ENCODE data around the gene TRABD2B.

TRABD2B gene

DNA sequence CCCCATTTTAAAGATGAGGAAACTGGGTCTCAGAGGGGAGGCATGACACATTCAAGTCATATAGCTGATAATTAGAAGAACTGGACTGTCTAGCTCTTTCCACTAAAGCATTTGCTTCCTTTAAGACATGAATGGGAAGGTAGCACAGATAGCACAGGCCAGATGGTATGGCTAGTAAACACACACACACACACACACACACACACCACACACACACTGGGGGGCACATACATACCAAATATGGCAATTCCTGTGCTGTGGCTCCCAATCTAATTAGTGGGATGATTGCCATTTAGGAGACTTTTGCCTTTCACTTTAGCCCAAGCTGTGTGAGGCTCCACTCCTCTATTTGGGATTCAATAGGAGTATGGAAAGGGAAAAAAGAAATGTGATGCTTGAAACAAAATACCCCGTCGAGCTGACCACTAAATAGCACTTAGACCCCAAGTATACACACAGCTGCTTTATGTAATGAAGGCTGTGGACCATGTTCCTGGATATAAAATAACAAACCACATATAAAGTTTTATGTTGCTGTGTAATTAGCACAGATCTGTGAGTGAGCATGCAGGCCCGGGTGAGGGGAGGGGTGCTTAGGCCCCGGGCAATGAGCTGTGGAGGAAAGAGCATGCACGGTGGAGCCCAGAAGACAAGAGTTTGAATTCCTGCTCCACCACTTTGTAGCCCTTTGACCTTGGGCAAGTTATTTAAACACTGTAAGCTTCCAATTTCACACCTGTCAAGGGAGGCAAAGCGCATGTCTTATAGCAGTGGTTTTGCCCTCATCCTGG, 6.8 kb upstream of the TRABD2B start:
- TF ChIP-seq RAD21 (IDR thresholded peaks at IDR 0.05; ENCODE audit: low read depth) (no peak), ZBTB7A (IDR thresholded peaks at IDR 0.05; ENCODE audit: low read depth) (no peak), EP300 (IDR thresholded peaks at IDR 0.05; ENCODE audit: borderline replicate concordance) (no peak), EGR1 (IDR thresholded peaks at IDR 0.05) (no peak), TEAD4 (IDR thresholded peaks at IDR 0.05) (no peak)

DNA sequence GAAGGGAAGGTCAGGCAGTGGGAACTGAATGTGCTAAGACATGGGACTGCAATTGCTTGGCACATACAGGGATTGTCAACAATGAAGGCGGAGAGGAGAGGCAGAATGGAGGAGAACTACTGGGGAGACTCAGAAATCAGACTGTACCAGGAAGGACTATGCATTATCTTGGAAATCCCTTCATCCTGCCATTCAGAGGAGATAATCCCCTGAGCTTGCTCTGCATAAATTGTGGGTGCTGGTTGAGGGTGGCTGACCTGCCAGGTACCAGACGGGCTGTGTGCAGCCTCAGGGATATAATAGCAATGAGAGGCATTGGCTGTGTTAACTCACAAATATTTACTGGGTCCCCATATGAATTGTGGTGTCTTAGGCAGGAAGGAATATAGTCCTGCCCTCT, 5.0 kb upstream of the TRABD2B start:
- TF ChIP-seq NFIC (IDR thresholded peaks at IDR 0.05) (no peak), TEAD4 (IDR thresholded peaks at IDR 0.05) (no peak), YY1 (IDR thresholded peaks at IDR 0.05; ENCODE audit: low read depth) (no peak), TCF12 (IDR thresholded peaks at IDR 0.05; ENCODE audit: low read depth) (no peak), CREB1 (IDR thresholded peaks at IDR 0.05; ENCODE audit: low read depth) (no peak), TAF1 (IDR thresholded peaks at IDR 0.05; ENCODE audit: low read depth) (no peak)
- TF ChIP-seq, protein P1, sequence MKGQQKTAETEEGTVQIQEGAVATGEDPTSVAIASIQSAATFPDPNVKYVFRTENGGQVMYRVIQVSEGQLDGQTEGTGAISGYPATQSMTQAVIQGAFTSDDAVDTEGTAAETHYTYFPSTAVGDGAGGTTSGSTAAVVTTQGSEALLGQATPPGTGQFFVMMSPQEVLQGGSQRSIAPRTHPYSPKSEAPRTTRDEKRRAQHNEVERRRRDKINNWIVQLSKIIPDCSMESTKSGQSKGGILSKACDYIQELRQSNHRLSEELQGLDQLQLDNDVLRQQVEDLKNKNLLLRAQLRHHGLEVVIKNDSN (IDR thresholded peaks at IDR 0.05) = no peak
- TF ChIP-seq, protein P2, sequence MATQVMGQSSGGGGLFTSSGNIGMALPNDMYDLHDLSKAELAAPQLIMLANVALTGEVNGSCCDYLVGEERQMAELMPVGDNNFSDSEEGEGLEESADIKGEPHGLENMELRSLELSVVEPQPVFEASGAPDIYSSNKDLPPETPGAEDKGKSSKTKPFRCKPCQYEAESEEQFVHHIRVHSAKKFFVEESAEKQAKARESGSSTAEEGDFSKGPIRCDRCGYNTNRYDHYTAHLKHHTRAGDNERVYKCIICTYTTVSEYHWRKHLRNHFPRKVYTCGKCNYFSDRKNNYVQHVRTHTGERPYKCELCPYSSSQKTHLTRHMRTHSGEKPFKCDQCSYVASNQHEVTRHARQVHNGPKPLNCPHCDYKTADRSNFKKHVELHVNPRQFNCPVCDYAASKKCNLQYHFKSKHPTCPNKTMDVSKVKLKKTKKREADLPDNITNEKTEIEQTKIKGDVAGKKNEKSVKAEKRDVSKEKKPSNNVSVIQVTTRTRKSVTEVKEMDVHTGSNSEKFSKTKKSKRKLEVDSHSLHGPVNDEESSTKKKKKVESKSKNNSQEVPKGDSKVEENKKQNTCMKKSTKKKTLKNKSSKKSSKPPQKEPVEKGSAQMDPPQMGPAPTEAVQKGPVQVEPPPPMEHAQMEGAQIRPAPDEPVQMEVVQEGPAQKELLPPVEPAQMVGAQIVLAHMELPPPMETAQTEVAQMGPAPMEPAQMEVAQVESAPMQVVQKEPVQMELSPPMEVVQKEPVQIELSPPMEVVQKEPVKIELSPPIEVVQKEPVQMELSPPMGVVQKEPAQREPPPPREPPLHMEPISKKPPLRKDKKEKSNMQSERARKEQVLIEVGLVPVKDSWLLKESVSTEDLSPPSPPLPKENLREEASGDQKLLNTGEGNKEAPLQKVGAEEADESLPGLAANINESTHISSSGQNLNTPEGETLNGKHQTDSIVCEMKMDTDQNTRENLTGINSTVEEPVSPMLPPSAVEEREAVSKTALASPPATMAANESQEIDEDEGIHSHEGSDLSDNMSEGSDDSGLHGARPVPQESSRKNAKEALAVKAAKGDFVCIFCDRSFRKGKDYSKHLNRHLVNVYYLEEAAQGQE (IDR thresholded peaks at IDR 0.05; ENCODE audit: low read depth) = no peak

DNA sequence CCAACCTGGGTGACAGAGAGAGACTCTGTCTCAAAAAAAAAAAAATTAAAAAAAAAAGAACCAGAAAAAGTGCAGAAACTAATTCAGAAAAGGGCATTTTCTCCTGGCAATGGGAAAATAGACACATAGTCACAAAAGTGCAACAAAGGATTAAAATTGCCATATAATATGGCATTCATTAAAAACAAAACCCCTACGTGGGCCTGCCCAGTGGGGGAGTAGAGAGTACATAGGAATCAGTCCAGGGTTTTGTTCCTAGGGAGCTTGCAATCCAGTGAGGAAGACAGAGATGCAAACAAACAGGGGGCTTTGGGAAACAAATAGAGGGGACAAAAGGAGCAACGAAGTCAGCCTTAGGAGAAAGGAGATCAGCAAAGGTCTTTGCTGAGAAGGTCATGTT, 4.5 kb upstream of the TRABD2B start:
- no peak for TF ChIP-seq TCF12 (IDR thresholded peaks at IDR 0.05; ENCODE audit: low read depth)
- TF ChIP-seq RAD21 (IDR thresholded peaks at IDR 0.05; ENCODE audit: low read depth) = no peak
- TF ChIP-seq EP300 (IDR thresholded peaks at IDR 0.05; ENCODE audit: borderline replicate concordance) = no peak
- no peak for TF ChIP-seq CREB1 (IDR thresholded peaks at IDR 0.05; ENCODE audit: low read depth)
- no peak for TF ChIP-seq EGR1 (IDR thresholded peaks at IDR 0.05)
- no peak for TF ChIP-seq FOXM1 (IDR thresholded peaks at IDR 0.05; ENCODE audit: borderline replicate concordance, low read depth)
- TF ChIP-seq, protein P3, sequence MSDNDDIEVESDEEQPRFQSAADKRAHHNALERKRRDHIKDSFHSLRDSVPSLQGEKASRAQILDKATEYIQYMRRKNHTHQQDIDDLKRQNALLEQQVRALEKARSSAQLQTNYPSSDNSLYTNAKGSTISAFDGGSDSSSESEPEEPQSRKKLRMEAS (IDR thresholded peaks at IDR 0.05) = no peak
- no peak for TF ChIP-seq TEAD4 (IDR thresholded peaks at IDR 0.05)
- no peak for TF ChIP-seq ZBTB7A (IDR thresholded peaks at IDR 0.05; ENCODE audit: low read depth)
- TF ChIP-seq YY1 (IDR thresholded peaks at IDR 0.05; ENCODE audit: low read depth) = no peak
- no peak for TF ChIP-seq CEBPB (IDR thresholded peaks at IDR 0.05)
- no peak for TF ChIP-seq NFIC (IDR thresholded peaks at IDR 0.05)

DNA sequence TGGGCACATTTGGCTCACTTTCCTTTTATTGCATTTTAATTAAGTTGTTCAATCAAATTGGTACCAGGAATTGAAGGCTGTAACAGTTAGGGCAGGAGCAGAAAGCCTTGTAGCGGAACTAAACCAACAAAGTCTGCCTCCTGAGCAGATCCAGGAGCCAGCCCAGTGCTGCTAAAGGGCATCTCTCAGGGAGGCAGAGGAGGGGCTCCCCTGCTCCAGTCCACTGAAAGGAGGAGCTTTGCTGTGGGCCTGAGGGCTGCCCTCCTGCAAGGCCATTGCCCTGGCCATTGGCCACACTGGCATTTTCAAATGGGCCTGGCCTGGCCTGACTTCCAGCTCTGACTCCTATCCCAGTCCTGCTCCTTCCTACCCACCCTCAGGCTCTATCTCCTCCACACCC, 3.7 kb upstream of the TRABD2B start:
- TF ChIP-seq EP300 (IDR thresholded peaks at IDR 0.05; ENCODE audit: borderline replicate concordance) (no peak), CEBPB (IDR thresholded peaks at IDR 0.05) (no peak), FOXM1 (IDR thresholded peaks at IDR 0.05; ENCODE audit: borderline replicate concordance, low read depth) (no peak), TCF12 (IDR thresholded peaks at IDR 0.05; ENCODE audit: low read depth) (no peak), YY1 (IDR thresholded peaks at IDR 0.05; ENCODE audit: low read depth) (no peak), EGR1 (IDR thresholded peaks at IDR 0.05) (no peak), CREB1 (IDR thresholded peaks at IDR 0.05; ENCODE audit: low read depth) (no peak), TAF1 (IDR thresholded peaks at IDR 0.05; ENCODE audit: low read depth) (no peak)
- TF ChIP-seq, protein P1 (IDR thresholded peaks at IDR 0.05) = no peak

DNA sequence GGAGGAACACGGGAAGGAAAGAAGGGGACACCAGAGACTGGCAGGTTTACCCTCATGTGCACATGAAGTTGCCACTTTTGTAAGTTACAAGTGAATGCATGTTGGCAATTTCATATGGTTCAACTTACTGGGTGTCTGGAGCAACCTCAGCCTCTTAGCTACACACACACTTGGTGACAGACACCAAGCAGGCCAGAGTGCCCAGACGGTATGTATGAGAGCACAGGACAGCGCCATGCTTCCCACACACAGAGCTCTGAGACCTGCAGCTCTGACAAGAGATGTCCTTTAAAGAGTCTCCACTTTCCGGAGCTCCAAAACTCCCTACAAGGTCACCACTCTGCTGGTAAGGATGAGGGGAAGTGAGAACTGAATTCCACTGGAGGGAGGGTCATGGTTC, 1.9 kb upstream of the TRABD2B start:
- TF ChIP-seq NFIC (IDR thresholded peaks at IDR 0.05) (no peak), YY1 (IDR thresholded peaks at IDR 0.05; ENCODE audit: low read depth) (no peak), RAD21 (IDR thresholded peaks at IDR 0.05; ENCODE audit: low read depth) (no peak), CREB1 (IDR thresholded peaks at IDR 0.05; ENCODE audit: low read depth) (no peak), TAF1 (IDR thresholded peaks at IDR 0.05; ENCODE audit: low read depth) (no peak), CEBPB (IDR thresholded peaks at IDR 0.05) (no peak), ZBTB7A (IDR thresholded peaks at IDR 0.05; ENCODE audit: low read depth) (no peak), TCF12 (IDR thresholded peaks at IDR 0.05; ENCODE audit: low read depth) (no peak), EGR1 (IDR thresholded peaks at IDR 0.05) (no peak), FOXM1 (IDR thresholded peaks at IDR 0.05; ENCODE audit: borderline replicate concordance, low read depth) (no peak), EP300 (IDR thresholded peaks at IDR 0.05; ENCODE audit: borderline replicate concordance) (no peak), TEAD4 (IDR thresholded peaks at IDR 0.05) (no peak)
- TF ChIP-seq, protein P3 (IDR thresholded peaks at IDR 0.05) = no peak
- TF ChIP-seq, protein P1 (IDR thresholded peaks at IDR 0.05) = no peak
- TF ChIP-seq, protein P2 (IDR thresholded peaks at IDR 0.05; ENCODE audit: low read depth) = no peak
